MCF 10A (cell line): ENCODE data around the gene HPSE2. TPM values are rescaled to one million over a fixed set of nuclear protein-coding genes. Genes with fewer than 3 reads are reported as not detected.

Experiments
- BruUV-seq: library from RNA; stranded (reverse); fragments of 400-500 nt; replicated peaks from 2 replicates; lab custom pipeline; 2021; lab: Mats Ljungman, UMichigan
- CTCF ChIA-PET: fragments of 300-600 bp; sonication (Branson Sonifier 250); formaldehyde crosslinking; extraction: SDS; loops from one replicate; lab custom pipeline; 2021; ENCODE audit warnings: antibody characterized with exemption, inconsistent platforms; lab: Yijun Ruan, JAX
- POLR2A ChIA-PET: fragments of 300-600, 350-650 bp; sonication (Branson Sonifier 250); formaldehyde crosslinking; extraction: SDS; loops from one replicate; lab custom pipeline; 2020; ENCODE audit warnings: antibody characterized with exemption, inconsistent platforms; lab: Yijun Ruan, JAX
- DNase-seq: peaks from one replicate; pipeline ENCODE4 v3.0.0-alpha.2; 2018; ENCODE audit not compliant: unreplicated experiment
- H3K27ac Mint-ChIP-seq: one replicate; pipeline ENCODE4 v1.8.0; 2022; ENCODE audit warnings: mild to moderate bottlenecking, low read depth, mixed read lengths; ENCODE audit not compliant: unreplicated experiment
- H3K27me3 Mint-ChIP-seq: one replicate; pipeline ENCODE4 v1.8.0; 2022; ENCODE audit warnings: mixed read lengths; ENCODE audit not compliant: insufficient read depth, unreplicated experiment
- H3K36me3 Mint-ChIP-seq: one replicate; pipeline ENCODE4 v1.8.0; 2022; ENCODE audit warnings: mild to moderate bottlenecking, moderate library complexity, mixed read lengths; ENCODE audit not compliant: insufficient read depth, unreplicated experiment
- H3K4me1 Mint-ChIP-seq: one replicate; pipeline ENCODE4 v1.8.0; 2022; ENCODE audit warnings: mixed read lengths; ENCODE audit not compliant: insufficient read depth, unreplicated experiment
- H3K4me3 Mint-ChIP-seq: one replicate; pipeline ENCODE4 v1.8.0; 2022; ENCODE audit warnings: mild to moderate bottlenecking, moderate library complexity, mixed read lengths; ENCODE audit not compliant: unreplicated experiment
- H3K9me3 Mint-ChIP-seq: one replicate; pipeline ENCODE4 v1.8.0; 2022; ENCODE audit warnings: mixed read lengths; ENCODE audit not compliant: unreplicated experiment
- CTCF ChIP-seq: fragments of 200-600 bp; IDR thresholded peaks from one replicate; pipeline ENCODE4 v1.8.0; 2022; ENCODE audit warnings: antibody characterized with exemption, mild to moderate bottlenecking; ENCODE audit not compliant: unreplicated experiment
- intact Hi-C: fragments of 100-400 bp; cut with micrococcal nuclease; formaldehyde crosslinking; loops from 2 replicates; pipeline ENCODE4 v1.14.1; 2022
- total RNA-seq: library from RNA; stranded (reverse); gene quantifications from 2 replicates; pipeline ENCODE4 v1.2.3, GENCODE V29; 2022

Gene HPSE2
- total RNA-seq, 1 experiment from 2014 or later: not detected

- Mint-ChIP-seq H3K9me3 (no peaks in the 10 kb centered on the region), H3K36me3 (no peaks in the 10 kb centered on the region), H3K4me1 (no peaks in the 10 kb centered on the region), H3K27me3 (peaks cover 29% of the 10 kb centered on the region), H3K4me3 (no peak overlapping the region), H3K27ac (no peak overlapping the region)
- ChIA-PET CTCF (interaction anchor here (0.5 to 0.7 kb wide), 3 partner anchors 530 to 571 kb away, joined by 3 to 6 read pairs (median 5); no protein-coding TSS in a partner anchor), POLR2A (no interaction called here)
- intact Hi-C loops: no loop called here
- DNase-seq: no peak
- BruUV-seq: no TSS peak
- TF ChIP-seq CTCF: no peak
These were observed 764.8 kb downstream of the HPSE2 start for GRCh38 chr10:98470850-98471249.

- BruUV-seq: no TSS peak
- no peak for DNase-seq
- Mint-ChIP-seq H3K4me1 (no peaks in the 10 kb centered on the region), H3K27me3 (peaks cover 24% of the 10 kb centered on the region), H3K9me3 (no peaks in the 10 kb centered on the region), H3K36me3 (no peaks in the 10 kb centered on the region), H3K27ac (no peak overlapping the region), H3K4me3 (no peak overlapping the region)
- POLR2A ChIA-PET: no interaction called here
- intact Hi-C loops: loop anchor here (10.0 kb wide), 2 partner anchors 204 to 386 kb away; partner anchors contain the start of gene LOXL4
- CTCF ChIA-PET: interaction anchor here (0.6 to 2.6 kb wide), 12 partner anchors 10 to 1066 kb away, joined by 3 to 20 read pairs (median 5); no protein-coding TSS in a partner anchor
- no peak for TF ChIP-seq CTCF
These were observed 766.4 kb downstream of the HPSE2 start for GRCh38 chr10:98469001-98469931.

- H3K27ac Mint-ChIP-seq: no peak overlapping the region
- no TSS peak for BruUV-seq
- H3K4me3 Mint-ChIP-seq: peak overlapping the region; percentile 69
- no peaks in the 10 kb centered on the region for H3K36me3 Mint-ChIP-seq
- TF ChIP-seq CTCF: peak; percentile 83
- no peaks in the 10 kb centered on the region for H3K9me3 Mint-ChIP-seq
- intact Hi-C loops: loop anchor here (1.0 to 10.0 kb wide), 9 partner anchors 197 to 903 kb away; partner anchors contain the start of gene LOXL4
- POLR2A ChIA-PET: interaction anchor here (0.6 kb wide), 1 partner anchor 810 kb away, joined by 3 read pairs; no protein-coding TSS in a partner anchor
- H3K4me1 Mint-ChIP-seq: no peaks in the 10 kb centered on the region
- CTCF ChIA-PET: interaction anchor here (0.5 to 2.6 kb wide), 59 partner anchors 8 to 1591 kb away, joined by 3 to 22 read pairs (median 4); partner anchors contain the start of gene HPS1
- DNase-seq: peak; percentile 93
- peaks cover 9% of the 10 kb centered on the region for H3K27me3 Mint-ChIP-seq
These were observed 767.9 kb downstream of the HPSE2 start for GRCh38 chr10:98467506-98468318.
